Measurements from ENCODE around the gene RAB27A. TPM values are rescaled to one million over a fixed set of nuclear protein-coding genes. Genes with fewer than 3 reads are reported as not detected.

The RAB27A gene
- polyA plus RNA-seq, 1 donor from 2014 or later, result 15.3 TPM

GRCh38 chr15:55197362-55197705 is 92.3 kb downstream of the RAB27A start:
- H3K4me1 Mint-ChIP-seq, result peaks cover 16 to 20% (median 17%) of the 10 kb centered on the region in 3 donors
- peaks cover 4% of the 10 kb centered on the region for H3K36me3 Mint-ChIP-seq
- no peaks in the 10 kb centered on the region for H3K27me3 Mint-ChIP-seq
- no peaks in the 10 kb centered on the region for H3K9me3 Mint-ChIP-seq
- H3K4me3 Mint-ChIP-seq, result no peak overlapping the region
- H3K27ac Mint-ChIP-seq, result no peak overlapping the region

- Mint-ChIP-seq H3K4me3 (no peak within 1 kb of the TSS), H3K9me3 (no peaks in the 10 kb centered on the region), H3K4me1 (peaks cover 16 to 18% (median 18%) of the 10 kb centered on the region in 3 donors), H3K27me3 (no peaks in the 10 kb centered on the region), H3K36me3 (no peaks in the 10 kb centered on the region), H3K27ac (no peak within 1 kb of the TSS)
Observed at GRCh38 chr15:55196458-55197361, 92.9 kb downstream of the RAB27A start, which contains the start of gene RSL24D1. Gene RSL24D1, minus strand, starts transcription at chr15:55196941. Its CDS starts 51 bp downstream, at chr15:55196890.

GRCh38 chr15:55195996-55196395 is 93.6 kb downstream of the RAB27A start:
- Mint-ChIP-seq H3K4me3 (no peak overlapping the region), H3K4me1 (peaks cover 16 to 26% (median 22%) of the 10 kb centered on the region in 3 donors), H3K36me3 (no peaks in the 10 kb centered on the region), H3K27ac (no peak overlapping the region), H3K9me3 (no peaks in the 10 kb centered on the region), H3K27me3 (no peaks in the 10 kb centered on the region)

GRCh38 chr15:55194256-55194655 is 95.4 kb downstream of the RAB27A start:
- Mint-ChIP-seq H3K36me3 (no peaks in the 10 kb centered on the region), H3K4me1 (peaks cover 16 to 26% (median 22%) of the 10 kb centered on the region in 3 donors), H3K4me3 (peak overlapping the region in 1 of 4 donors; percentile 25), H3K27me3 (no peaks in the 10 kb centered on the region), H3K9me3 (no peaks in the 10 kb centered on the region), H3K27ac (no peak overlapping the region)

- H3K36me3 Mint-ChIP-seq, result peaks cover 11% of the 10 kb centered on the region
- no peaks in the 10 kb centered on the region for H3K27me3 Mint-ChIP-seq
- H3K9me3 Mint-ChIP-seq, result no peaks in the 10 kb centered on the region
- H3K4me3 Mint-ChIP-seq, result no peak overlapping the region
- H3K27ac Mint-ChIP-seq, result peak overlapping the region in 1 of 3 donors; percentile 24
- H3K4me1 Mint-ChIP-seq, result peaks cover 13 to 20% (median 14%) of the 10 kb centered on the region in 3 donors
Observed at GRCh38 chr15:55186331-55186730, 103.3 kb downstream of the RAB27A start.

GRCh38 chr15:55183679-55184078 is 105.9 kb downstream of the RAB27A start:
- H3K4me3 Mint-ChIP-seq, result peak overlapping the region in 1 of 4 donors; percentile 43
- H3K9me3 Mint-ChIP-seq, result no peaks in the 10 kb centered on the region
- H3K36me3 Mint-ChIP-seq, result peaks cover 20% of the 10 kb centered on the region
- no peaks in the 10 kb centered on the region for H3K27me3 Mint-ChIP-seq
- peaks cover 11 to 16% (median 14%) of the 10 kb centered on the region in 3 donors for H3K4me1 Mint-ChIP-seq
- H3K27ac Mint-ChIP-seq, result no peak overlapping the region

GRCh38 chr15:55179141-55179540 is 110.5 kb downstream of the RAB27A start:
- Mint-ChIP-seq H3K4me3 (no peak overlapping the region), H3K9me3 (no peaks in the 10 kb centered on the region), H3K4me1 (peaks cover under 1 to 4% (median 2%) of the 10 kb centered on the region in 3 donors), H3K36me3 (peaks cover 22% of the 10 kb centered on the region), H3K27me3 (no peaks in the 10 kb centered on the region), H3K27ac (no peak overlapping the region)

- Mint-ChIP-seq H3K9me3 (no peaks in the 10 kb centered on the region), H3K27ac (no peak overlapping the region), H3K4me3 (no peak overlapping the region), H3K27me3 (no peaks in the 10 kb centered on the region), H3K36me3 (peaks cover 5% of the 10 kb centered on the region), H3K4me1 (peaks cover 0 to 1% (median 0%) of the 10 kb centered on the region in 3 donors)
Observed at GRCh38 chr15:55170361-55170760, 119.3 kb downstream of the RAB27A start.

- Mint-ChIP-seq H3K4me3 (no peak overlapping the region), H3K27me3 (no peaks in the 10 kb centered on the region), H3K4me1 (peaks cover 0 to 1% (median 0%) of the 10 kb centered on the region in 3 donors), H3K27ac (peak overlapping the region in 1 of 3 donors; percentile 81), H3K9me3 (no peaks in the 10 kb centered on the region), H3K36me3 (no peaks in the 10 kb centered on the region)
Observed at GRCh38 chr15:55168350-55168974, 121.2 kb downstream of the RAB27A start.

- H3K4me1 Mint-ChIP-seq, result peaks cover 0 to 1% (median 0%) of the 10 kb centered on the region in 3 donors
- H3K27ac Mint-ChIP-seq, result no peak overlapping the region
- no peaks in the 10 kb centered on the region for H3K9me3 Mint-ChIP-seq
- H3K27me3 Mint-ChIP-seq, result no peaks in the 10 kb centered on the region
- no peak overlapping the region for H3K4me3 Mint-ChIP-seq
- peaks cover 2% of the 10 kb centered on the region for H3K36me3 Mint-ChIP-seq
Observed at GRCh38 chr15:55164284-55164683, 125.3 kb downstream of the RAB27A start.

Other genes with a start within 250 kb of the RAB27A start
- gene RSL24D1, start 92.9 kb downstream of the RAB27A start, polyA plus RNA-seq, result 93.3 TPM
- 36.0 TPM for gene PIGBOS1, start 29.3 kb upstream of the RAB27A start, polyA plus RNA-seq
- gene PIGB, start 29.4 kb upstream of the RAB27A start, polyA plus RNA-seq, result 26.1 TPM
- 32.6 TPM for gene CCPG1, start 118.5 kb upstream of the RAB27A start, polyA plus RNA-seq
- 2.2 TPM for gene PIERCE2, start 118.7 kb upstream of the RAB27A start, polyA plus RNA-seq
- gene DNAAF4, start 218.4 kb upstream of the RAB27A start, polyA plus RNA-seq, result not detected